ENCODE measurements around the gene PHEX.

DNA sequence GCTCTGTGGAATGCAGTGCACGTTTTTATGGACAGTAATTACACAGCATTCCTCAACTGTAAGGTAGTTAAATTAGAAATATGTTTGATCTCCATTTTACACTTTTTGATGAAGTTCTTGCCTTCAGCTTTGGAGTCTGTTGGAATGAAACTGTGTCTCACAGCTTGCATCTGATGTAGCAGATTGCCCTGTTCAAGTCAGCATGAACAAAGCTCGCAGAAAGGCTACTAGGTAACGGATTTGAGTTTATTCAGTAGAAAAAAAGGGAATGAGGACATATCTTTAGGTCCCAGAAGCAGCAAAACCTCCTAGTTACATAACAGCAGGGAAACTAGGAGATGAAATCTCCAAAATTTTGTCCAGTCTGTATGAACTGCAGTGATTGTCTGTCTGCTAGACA, 216.3 kb downstream of the PHEX start:
- TF ChIP-seq, protein P1, sequence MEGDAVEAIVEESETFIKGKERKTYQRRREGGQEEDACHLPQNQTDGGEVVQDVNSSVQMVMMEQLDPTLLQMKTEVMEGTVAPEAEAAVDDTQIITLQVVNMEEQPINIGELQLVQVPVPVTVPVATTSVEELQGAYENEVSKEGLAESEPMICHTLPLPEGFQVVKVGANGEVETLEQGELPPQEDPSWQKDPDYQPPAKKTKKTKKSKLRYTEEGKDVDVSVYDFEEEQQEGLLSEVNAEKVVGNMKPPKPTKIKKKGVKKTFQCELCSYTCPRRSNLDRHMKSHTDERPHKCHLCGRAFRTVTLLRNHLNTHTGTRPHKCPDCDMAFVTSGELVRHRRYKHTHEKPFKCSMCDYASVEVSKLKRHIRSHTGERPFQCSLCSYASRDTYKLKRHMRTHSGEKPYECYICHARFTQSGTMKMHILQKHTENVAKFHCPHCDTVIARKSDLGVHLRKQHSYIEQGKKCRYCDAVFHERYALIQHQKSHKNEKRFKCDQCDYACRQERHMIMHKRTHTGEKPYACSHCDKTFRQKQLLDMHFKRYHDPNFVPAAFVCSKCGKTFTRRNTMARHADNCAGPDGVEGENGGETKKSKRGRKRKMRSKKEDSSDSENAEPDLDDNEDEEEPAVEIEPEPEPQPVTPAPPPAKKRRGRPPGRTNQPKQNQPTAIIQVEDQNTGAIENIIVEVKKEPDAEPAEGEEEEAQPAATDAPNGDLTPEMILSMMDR (IDR thresholded peaks at IDR 0.05), result no peak
- no peak for TF ChIP-seq ZFX (IDR thresholded peaks at IDR 0.05; ENCODE audit: borderline replicate concordance)
